ENCODE results near the gene MAMLD1. TPM values are rescaled to one million over a fixed set of nuclear protein-coding genes. Genes with fewer than 3 reads are reported as not detected.

The MAMLD1 gene
- total RNA-seq, 2 donors from 2014 or later: 3.4 to 5.6 TPM

- no peak for DNase-seq
- H3K36me3 ChIP-seq (replicated peaks in 1 of 2; ENCODE audit: insufficient read depth in 1 of 2, low read depth in 2 of 2): no peaks in the 10 kb centered on the region
- no peaks in the 10 kb centered on the region for H3K27me3 ChIP-seq
- H3K27ac ChIP-seq: no peak overlapping the region
- no peaks in the 10 kb centered on the region for H3K9me3 ChIP-seq
- no peak for TF ChIP-seq POLR2A (IDR thresholded peaks at IDR 0.05)
- TF ChIP-seq CTCF (IDR thresholded peaks at IDR 0.05): no peak
- no peak overlapping the region for H3K4me3 ChIP-seq
- H3K4me1 ChIP-seq: no peaks in the 10 kb centered on the region
- 82 to 96% methylated on average over 3 to 4 of the region's 4 CpGs for WGBS, 2 donors
- intact Hi-C loops (cut with DNase I): no loop called here
- no peak for ATAC-seq
Observed at GRCh38 chrX:150495496-150495895, 132.4 kb downstream of the MAMLD1 start.

- peaks cover 14% of the 10 kb centered on the region for H3K4me1 ChIP-seq
- H3K4me3 ChIP-seq: no peak overlapping the region
- intact Hi-C loops (cut with DNase I): no loop called here
- no peaks in the 10 kb centered on the region for H3K27me3 ChIP-seq
- WGBS, 2 donors: 78 to 89% methylated on average over 2 to 3 of the region's 3 CpGs
- DNase-seq: no peak
- H3K36me3 ChIP-seq (replicated peaks in 1 of 2; ENCODE audit: insufficient read depth in 1 of 2, low read depth in 2 of 2): no peaks in the 10 kb centered on the region
- no peak overlapping the region for H3K27ac ChIP-seq
- H3K9me3 ChIP-seq: no peaks in the 10 kb centered on the region
- TF ChIP-seq CTCF (IDR thresholded peaks at IDR 0.05) (no peak), POLR2A (IDR thresholded peaks at IDR 0.05) (no peak)
- no peak for ATAC-seq
Observed at GRCh38 chrX:150499240-150499639, 136.1 kb downstream of the MAMLD1 start.

- H3K27ac ChIP-seq: no peak overlapping the region
- intact Hi-C loops (cut with DNase I): no loop called here
- H3K27me3 ChIP-seq: no peaks in the 10 kb centered on the region
- H3K4me1 ChIP-seq: peaks cover 43% of the 10 kb centered on the region
- TF ChIP-seq POLR2A (IDR thresholded peaks at IDR 0.05): no peak
- TF ChIP-seq CTCF (IDR thresholded peaks at IDR 0.05): no peak
- H3K9me3 ChIP-seq: no peaks in the 10 kb centered on the region
- DNase-seq (no peak), ATAC-seq (no peak)
- no peak overlapping the region for H3K4me3 ChIP-seq
- 84% methylated on average over 3 of the region's 3 CpGs; no CpG with 5 or more reads in 1 of the 2 donors for WGBS, 2 donors
- no peaks in the 10 kb centered on the region for H3K36me3 ChIP-seq (replicated peaks in 1 of 2; ENCODE audit: insufficient read depth in 1 of 2, low read depth in 2 of 2)
Observed at GRCh38 chrX:150502091-150502490, 139.0 kb downstream of the MAMLD1 start.

- WGBS, 2 donors: 60 to 100% methylated on average over 1 to 8 of the region's 19 CpGs
- DNase-seq (peak in 3 of 4 donors; percentile 32 to 57 (median 53)), ATAC-seq (peak; percentile 5)
- TF ChIP-seq CTCF (IDR thresholded peaks at IDR 0.05): no peak
- TF ChIP-seq POLR2A (IDR thresholded peaks at IDR 0.05): no peak
- no peak overlapping the region for H3K4me3 ChIP-seq
- peaks cover 53% of the 10 kb centered on the region for H3K4me1 ChIP-seq
- H3K27ac ChIP-seq: peak overlapping the region; percentile 32 to 93 (median 65)
- intact Hi-C loops (cut with DNase I): no loop called here
- H3K27me3 ChIP-seq: no peaks in the 10 kb centered on the region
- no peaks in the 10 kb centered on the region for H3K36me3 ChIP-seq (replicated peaks in 1 of 2; ENCODE audit: insufficient read depth in 1 of 2, low read depth in 2 of 2)
- no peaks in the 10 kb centered on the region for H3K9me3 ChIP-seq
Observed at GRCh38 chrX:150502979-150503897, 140.1 kb downstream of the MAMLD1 start.

- Histone ChIP-seq H3K9me3 (no peaks in the 10 kb centered on the region), H3K36me3 (replicated peaks in 1 of 2; ENCODE audit: insufficient read depth in 1 of 2, low read depth in 2 of 2) (no peaks in the 10 kb centered on the region), H3K27ac (peak overlapping the region; percentile 32 to 93 (median 65)), H3K4me3 (no peak overlapping the region), H3K27me3 (no peaks in the 10 kb centered on the region), H3K4me1 (peaks cover 59% of the 10 kb centered on the region)
- TF ChIP-seq CTCF (IDR thresholded peaks at IDR 0.05): peak in 4 of 7 experiments; percentile 28 to 41 (median 38)
- TF ChIP-seq POLR2A (IDR thresholded peaks at IDR 0.05): no peak
- DNase-seq (peak; percentile 63 to 75 (median 70)), ATAC-seq (peak; percentile 56)
- WGBS, 2 donors: 65 to 71% methylated on average over 2 to 3 of the region's 5 CpGs
- intact Hi-C loops (cut with DNase I): no loop called here
Observed at GRCh38 chrX:150503898-150504219, 140.7 kb downstream of the MAMLD1 start.

Measured in body of pancreas (tissue), 4 donors.